GM23248 (cell line): ENCODE results near the gene ZNF669. TPM values are rescaled to one million over a fixed set of nuclear protein-coding genes. Genes with fewer than 3 reads are reported as not detected.
A peak's percentile ranks its signal among the peaks of the same experiment; 100 is the strongest.

Experiments
- DNase-seq: peaks from one replicate; pipeline ENCODE4 v3.0.0-alpha.2; 2015
- H2AFZ ChIP-seq: fragments of 200-600 bp; sonication (generic); 2 replicates; pipeline ENCODE4 v1.6.1; 2016; ENCODE audit warnings: antibody characterized with exemption
- H3F3A ChIP-seq: fragments of 200-600 bp; sonication (generic); 2 replicates; pipeline ENCODE4 v1.6.1; 2016; ENCODE audit warnings: mild to moderate bottlenecking, antibody characterized with exemption, mixed run types; ENCODE audit not compliant: insufficient read depth
- H3K27ac ChIP-seq: fragments of 200-600 bp; sonication (generic); 2 replicates; pipeline ENCODE4 v1.5.1; 2016; ENCODE audit warnings: mild to moderate bottlenecking
- H3K27me3 ChIP-seq: fragments of 200-600 bp; sonication (generic); replicated peaks from 2 replicates; pipeline ENCODE4 v1.6.1; 2016; ENCODE audit warnings: mild to moderate bottlenecking; ENCODE audit not compliant: insufficient read depth
- H3K36me3 ChIP-seq: fragments of 200-600 bp; sonication (generic); 2 replicates; pipeline ENCODE4 v1.6.1; 2016; ENCODE audit warnings: low read depth, mild to moderate bottlenecking
- H3K4me1 ChIP-seq: fragments of 200-600 bp; sonication (generic); 2 replicates; pipeline ENCODE4 v1.6.1; 2016; ENCODE audit warnings: mild to moderate bottlenecking; ENCODE audit not compliant: insufficient read depth
- H3K4me2 ChIP-seq: fragments of 200-600 bp; sonication (generic); one replicate; pipeline ENCODE4 v1.6.1; 2016; ENCODE audit warnings: mild to moderate bottlenecking; ENCODE audit not compliant: unreplicated experiment
- H3K4me3 ChIP-seq: fragments of 200-600 bp; sonication (generic); 2 replicates; pipeline ENCODE4 v1.5.1; 2016; ENCODE audit warnings: mild to moderate bottlenecking
- H3K79me2 ChIP-seq: fragments of 200-600 bp; sonication (generic); 2 replicates; pipeline ENCODE4 v1.6.1; 2016; ENCODE audit warnings: mild to moderate bottlenecking; ENCODE audit not compliant: insufficient read depth
- H3K9ac ChIP-seq: fragments of 200-600 bp; sonication (generic); 2 replicates; pipeline ENCODE4 v1.6.1; 2016; ENCODE audit warnings: mild to moderate bottlenecking
- H3K9me2 ChIP-seq: fragments of 200-600 bp; sonication (generic); 2 replicates; pipeline ENCODE4 v1.6.1; 2016; ENCODE audit warnings: mixed run types, mild to moderate bottlenecking, moderate library complexity; ENCODE audit not compliant: insufficient read depth
- H3K9me3 ChIP-seq: fragments of 200-600 bp; sonication (generic); one replicate; pipeline ENCODE4 v1.6.1; 2017; ENCODE audit warnings: low read depth
- H4K20me1 ChIP-seq: fragments of 200-600 bp; sonication (generic); 2 replicates; pipeline ENCODE4 v1.6.0; 2016; ENCODE audit not compliant: insufficient read depth
- EZH2 ChIP-seq: fragments of 200-600 bp; sonication (generic); IDR thresholded peaks from 2 replicates; pipeline ENCODE4 v1.6.1; 2018; ENCODE audit warnings: antibody characterized with exemption, mild to moderate bottlenecking; ENCODE audit not compliant: insufficient read depth, poor library complexity, severe bottlenecking
- EZH2phosphoT487 ChIP-seq: fragments of 200-600 bp; sonication (generic); IDR thresholded peaks from 2 replicates; pipeline ENCODE4 v1.6.1; 2018; ENCODE audit warnings: antibody characterized with exemption, moderate library complexity, mild to moderate bottlenecking, low read depth; ENCODE audit not compliant: insufficient read depth
- WGBS, 2 experiments: methylation state at CpG; one replicate each; pipeline ENCODE4 v1.1.6; 2015 to 2017; ENCODE audit warnings: low lambda C conversion rate in 2 of 2, low coverage in 1 of 2; ENCODE audit errors: missing lambda C conversion rate in 2 of 2; 5-methylcytosine and 5-hydroxymethylcytosine counted together
- in situ Hi-C: fragments of 300-500 bp; cut with MboI; formaldehyde crosslinking; loops from 2 replicates; pipeline ENCODE4 v1.15.0; 2020
- polyA plus RNA-seq: library from polyadenylated mRNA; unstranded; fragments of >200 nt; fragmentation: Nextera tagmentation; extraction: Ambion mirVana; gene quantifications from 2 replicates; pipeline ENCODE4 v1.2.1, GENCODE V29; 2016
- total RNA-seq: library from RNA; depleted of rRNA; stranded (reverse); fragments of >200 nt; shearing (Covaris generic); gene quantifications from 2 replicates; pipeline ENCODE4 v1.2.3, GENCODE V29; 2014

Gene ZNF669
- total and polyA plus RNA-seq, 2 experiments from 2014 or later: 2.4 to 4.9 TPM

- no peaks in the 10 kb centered on the region for H3K9me2 ChIP-seq
- no peaks in the 10 kb centered on the region for H3K9me3 ChIP-seq
- no peak for TF ChIP-seq EZH2phosphoT487
- TF ChIP-seq EZH2: no peak
- 65 to 66% methylated on average over 7 of the region's 7 CpGs for WGBS, 2 experiments
- H3K27ac ChIP-seq: no peak overlapping the region
- peaks cover 11% of the 10 kb centered on the region for H3K79me2 ChIP-seq
- no peak overlapping the region for H3K4me3 ChIP-seq
- no peaks in the 10 kb centered on the region for H3K36me3 ChIP-seq
- no peaks in the 10 kb centered on the region for H4K20me1 ChIP-seq
- in situ Hi-C loops: no loop called here
- peaks cover 8% of the 10 kb centered on the region; the same call in 1 of the 2 replicates for H3F3A ChIP-seq
- no peak overlapping the region for H3K4me2 ChIP-seq
- no peaks in the 10 kb centered on the region for H3K27me3 ChIP-seq
- H2AFZ ChIP-seq: no peak overlapping the region
- DNase-seq: no peak
- peaks cover 6% of the 10 kb centered on the region for H3K4me1 ChIP-seq
- no peak overlapping the region for H3K9ac ChIP-seq
These were observed 3.5 kb upstream of the ZNF669 start for GRCh38 chr1:247107694-247108093.

GRCh38 chr1:247105966-247106365, 1.8 kb upstream of the ZNF669 start:
- no peak for DNase-seq
- in situ Hi-C loops: no loop called here
- no peaks in the 10 kb centered on the region for H3K9me2 ChIP-seq
- no peaks in the 10 kb centered on the region for H3K27me3 ChIP-seq
- no peaks in the 10 kb centered on the region for H4K20me1 ChIP-seq
- TF ChIP-seq EZH2phosphoT487 (no peak), EZH2 (no peak)
- H3K36me3 ChIP-seq: peaks cover 10% of the 10 kb centered on the region
- no peaks in the 10 kb centered on the region for H3K9me3 ChIP-seq
- H3K27ac ChIP-seq: no peak overlapping the region
- peaks cover 29% of the 10 kb centered on the region for H3K79me2 ChIP-seq
- H3F3A ChIP-seq: peaks cover 11% of the 10 kb centered on the region; the same call in 1 of the 2 replicates
- no peak overlapping the region for H2AFZ ChIP-seq
- WGBS, 2 experiments: 88 to 92% methylated on average over 15 of the region's 15 CpGs
- H3K4me3 ChIP-seq: no peak overlapping the region
- H3K9ac ChIP-seq: no peak overlapping the region
- peaks cover 15% of the 10 kb centered on the region for H3K4me1 ChIP-seq
- H3K4me2 ChIP-seq: no peak overlapping the region

- peaks cover 11% of the 10 kb centered on the region; the same call in 1 of the 2 replicates for H3F3A ChIP-seq
- H3K9ac ChIP-seq: peak overlapping the region; percentile 9; the same call in 1 of the 2 replicates
- H3K36me3 ChIP-seq: peaks cover 20% of the 10 kb centered on the region
- H3K27ac ChIP-seq: no peak overlapping the region
- H3K4me2 ChIP-seq: peak overlapping the region; percentile 53
- H4K20me1 ChIP-seq: no peaks in the 10 kb centered on the region
- in situ Hi-C loops: no loop called here
- peaks cover 35% of the 10 kb centered on the region for H3K79me2 ChIP-seq
- no peaks in the 10 kb centered on the region for H3K27me3 ChIP-seq
- peak overlapping the region; percentile 90 for H3K4me3 ChIP-seq
- DNase-seq: peak; percentile 23
- peak overlapping the region; percentile 54 for H2AFZ ChIP-seq
- TF ChIP-seq EZH2: no peak
- no peak for TF ChIP-seq EZH2phosphoT487
- H3K4me1 ChIP-seq: peaks cover 15% of the 10 kb centered on the region
- H3K9me3 ChIP-seq: no peaks in the 10 kb centered on the region
- no peaks in the 10 kb centered on the region for H3K9me2 ChIP-seq
- WGBS, 2 experiments: 57 to 58% methylated on average over 13 of the region's 13 CpGs
These were observed 809 bp upstream of the ZNF669 start for GRCh38 chr1:247104965-247105364.

- Histone ChIP-seq H3K36me3 (peaks cover 35% of the 10 kb centered on the region), H3K9ac (peak overlapping the region; percentile 87; the same call in 1 of the 2 replicates), H2AFZ (no peak overlapping the region), H3F3A (peaks cover 11% of the 10 kb centered on the region; the same call in 1 of the 2 replicates), H3K4me2 (peak overlapping the region; percentile 90), H3K79me2 (peaks cover 35% of the 10 kb centered on the region), H3K4me1 (peaks cover 15% of the 10 kb centered on the region), H3K27me3 (no peaks in the 10 kb centered on the region), H3K27ac (peak overlapping the region; percentile 51), H3K4me3 (peak overlapping the region; percentile 90; the same call in 1 of the 2 replicates), H3K9me3 (no peaks in the 10 kb centered on the region), H3K9me2 (no peaks in the 10 kb centered on the region), H4K20me1 (no peaks in the 10 kb centered on the region)
- TF ChIP-seq EZH2phosphoT487: no peak
- TF ChIP-seq EZH2: no peak
- in situ Hi-C loops: no loop called here
- peak; percentile 87 for DNase-seq
- 94 to 95% methylated on average over 1 of the region's 1 CpG for WGBS, 2 experiments
These were observed 1.8 kb downstream of the ZNF669 start for GRCh38 chr1:247102381-247102780.
